HepG2 (cell line): ENCODE measurements around the gene LEPROT.

ENCODE experiments used
- CHD2 ChIP-seq: IDR thresholded peaks from 2 replicates; pipeline ENCODE4 v1.6.1; 2011; ENCODE audit warnings: low read depth, low read length, improper control_type of control experiment
- CTCF ChIP-seq: sonication (generic); formaldehyde crosslinking; IDR thresholded peaks from 2 replicates; pipeline ENCODE4 v1.5.0; 2020; ENCODE audit warnings: mild to moderate bottlenecking, missing genetic modification reagents, moderate library complexity
- EP300 ChIP-seq, 3 experiments: sonication (generic) in 1 of 3; formaldehyde crosslinking in 1 of 3; IDR thresholded peaks; 2 replicates each; pipeline versions ENCODE4 v1.5.1 to v1.6.1; 2011 to 2020; ENCODE audit warnings: low read depth in 2 of 3, low read length in 2 of 3, borderline replicate concordance in 1 of 3, improper control_type of control experiment in 1 of 3, mild to moderate bottlenecking in 1 of 3, missing genetic modification reagents in 1 of 3, moderate library complexity in 1 of 3
- GABPA ChIP-seq, 2 experiments: IDR thresholded peaks; 2 replicates each; pipeline ENCODE4 v1.6.1; 2011 to 2016; ENCODE audit warnings: low read depth in 2 of 2, low read length in 1 of 2, missing biosample characterization in 1 of 2, missing genetic modification characterization in 1 of 2
- HCFC1 ChIP-seq: fragments of 150-350 bp; IDR thresholded peaks from 2 replicates; pipeline ENCODE4 v1.6.1; 2014; ENCODE audit warnings: low read depth, low read length
- JUNB ChIP-seq: sonication (generic); formaldehyde crosslinking; IDR thresholded peaks from 2 replicates; pipeline ENCODE4 v1.8.0; 2022; ENCODE audit warnings: missing genetic modification reagents, mild to moderate bottlenecking, borderline replicate concordance
- MAFF ChIP-seq: IDR thresholded peaks from 2 replicates; pipeline ENCODE4 v1.6.1; 2011; ENCODE audit warnings: low read depth, low read length, improper control_type of control experiment
- MIXL1 ChIP-seq: IDR thresholded peaks from 2 replicates; pipeline ENCODE4 v1.6.1; 2016
- POLR2A ChIP-seq, 2 experiments: IDR thresholded peaks; 2 replicates each; pipeline ENCODE4 v1.6.1; 2011; ENCODE audit warnings: low read depth in 2 of 2, low read length in 2 of 2, mild to moderate bottlenecking in 1 of 2, moderate library complexity in 1 of 2; ENCODE audit not compliant: insufficient read depth in 1 of 2
- PREB ChIP-seq: sonication (generic); formaldehyde crosslinking; IDR thresholded peaks from 2 replicates; pipeline ENCODE4 v1.4.0; 2020; ENCODE audit warnings: missing genetic modification reagents
- SMARCC2 ChIP-seq: fragments of 450-650 bp; IDR thresholded peaks from 2 replicates; pipeline ENCODE4 v1.6.1; 2017; ENCODE audit warnings: antibody characterized with exemption, mild to moderate bottlenecking
- ZKSCAN1 ChIP-seq: fragments of 150-350 bp; IDR thresholded peaks from 2 replicates; pipeline ENCODE4 v1.6.1; 2014; ENCODE audit warnings: low read length
- ZSCAN29 ChIP-seq: sonication (generic); formaldehyde crosslinking; conservative IDR thresholded peaks from 2 replicates; pipeline ENCODE4 v1.4.0; 2020; ENCODE audit warnings: mild to moderate bottlenecking, missing genetic modification reagents

- no peak for TF ChIP-seq CHD2
- no peak for TF ChIP-seq HCFC1
- no peak for TF ChIP-seq ZKSCAN1
- no peak for TF ChIP-seq CTCF (CRISPR knock-in tag)
- TF ChIP-seq JUNB (CRISPR knock-in tag), result no peak
- TF ChIP-seq MAFF, result no peak
- no peak for TF ChIP-seq GABPA (IDR thresholded peaks at IDR 0.05; ENCODE audit: low read depth, low read length)
- no peak for TF ChIP-seq GABPA (CRISPR knock-in tag; IDR thresholded peaks at IDR 0.05; ENCODE audit: low read depth)
- no peak for TF ChIP-seq POLR2A (IDR thresholded peaks at IDR 0.05; ENCODE audit: insufficient read depth in 1 of 2, low read depth in 2 of 2, low read length in 2 of 2)
- no peak for TF ChIP-seq PREB
- TF ChIP-seq SMARCC2, result no peak
- TF ChIP-seq ZSCAN29, result no peak
- no peak for TF ChIP-seq MIXL1
- no peak for TF ChIP-seq EP300 (IDR thresholded peaks at IDR 0.05; ENCODE audit: low read depth in 2 of 2, low read length in 2 of 2)
- no peak for TF ChIP-seq EP300 (CRISPR knock-in tag; IDR thresholded peaks at IDR 0.05; ENCODE audit: borderline replicate concordance)
Measured at GRCh38 chr1:65416767-65417166, 3.7 kb upstream of the LEPROT start.
